HepG2 (cell line): Measurements from ENCODE around the gene GRB2. TPM values are rescaled to one million over a fixed set of nuclear protein-coding genes. Genes with fewer than 3 reads are reported as not detected.
A peak's percentile ranks its signal among the peaks of the same experiment; 100 is the strongest.

ENCODE experiments used
- CAMTA2 ChIP-seq: sonication (generic); formaldehyde crosslinking; IDR thresholded peaks from 2 replicates; pipeline ENCODE4 v1.4.0; 2020; ENCODE audit warnings: mild to moderate bottlenecking, missing genetic modification reagents, borderline replicate concordance
- CREBL2 ChIP-seq: sonication (generic); formaldehyde crosslinking; IDR thresholded peaks from 2 replicates; pipeline ENCODE4 v1.8.1; 2023; ENCODE audit warnings: missing genetic modification reagents, mild to moderate bottlenecking, borderline replicate concordance
- DNMT3B ChIP-seq: conservative IDR thresholded peaks from 2 replicates; pipeline ENCODE4 v1.6.1; 2016; ENCODE audit warnings: missing biosample characterization, control low read depth
- FOSL2 ChIP-seq: sonication (generic); formaldehyde crosslinking; IDR thresholded peaks from 2 replicates; pipeline ENCODE4 v1.4.0; 2020; ENCODE audit warnings: missing genetic modification reagents
- FOXK1 ChIP-seq: sonication (generic); formaldehyde crosslinking; IDR thresholded peaks from 2 replicates; pipeline ENCODE4 v1.4.0; 2020; ENCODE audit warnings: low read depth, missing genetic modification reagents, borderline replicate concordance
- HMG20A ChIP-seq: IDR thresholded peaks from 2 replicates; pipeline ENCODE4 v1.6.1; 2016; ENCODE audit warnings: borderline replicate concordance
- KDM1A ChIP-seq: IDR thresholded peaks from 2 replicates; pipeline ENCODE4 v1.6.1; 2016; ENCODE audit warnings: missing compliant biosample characterization
- LRRFIP1 ChIP-seq: sonication (generic); formaldehyde crosslinking; conservative IDR thresholded peaks from 2 replicates; pipeline ENCODE4 v1.4.0; 2020; ENCODE audit warnings: missing genetic modification reagents
- MAZ ChIP-seq, 2 experiments: sonication (generic) in 1 of 2; formaldehyde crosslinking in 1 of 2; IDR thresholded peaks; 2 replicates each; pipeline versions ENCODE4 v1.5.0 to v1.6.1; 2012 to 2020; ENCODE audit warnings: low read depth in 2 of 2, mild to moderate bottlenecking in 2 of 2, borderline replicate concordance in 1 of 2, improper control_type of control experiment in 1 of 2, low read length in 1 of 2, missing genetic modification reagents in 1 of 2, moderate library complexity in 1 of 2
- MED8 ChIP-seq: sonication (generic); formaldehyde crosslinking; IDR thresholded peaks from 2 replicates; pipeline ENCODE4 v1.8.1; 2023; ENCODE audit warnings: mild to moderate bottlenecking, missing genetic modification reagents; ENCODE audit not compliant: insufficient replicate concordance
- MYNN ChIP-seq: sonication (generic); formaldehyde crosslinking; IDR thresholded peaks from 2 replicates; pipeline ENCODE4 v1.4.0; 2020; ENCODE audit warnings: mild to moderate bottlenecking, low read depth, missing genetic modification reagents
- NCOR1 ChIP-seq: fragments of 200-600 bp; sonication (generic); IDR thresholded peaks from 2 replicates; pipeline ENCODE4 v1.7.0; 2017; ENCODE audit warnings: antibody characterized with exemption, low read length, borderline replicate concordance
- ZBTB8A ChIP-seq: sonication (generic); formaldehyde crosslinking; IDR thresholded peaks from 2 replicates; pipeline ENCODE4 v1.4.0; 2020; ENCODE audit warnings: mild to moderate bottlenecking, low read depth, missing genetic modification reagents, borderline replicate concordance
- ZNF331 ChIP-seq: sonication (generic); formaldehyde crosslinking; IDR thresholded peaks from 2 replicates; pipeline ENCODE4 v1.4.0; 2020; ENCODE audit warnings: missing genetic modification reagents
- ZNF343 ChIP-seq: sonication (generic); formaldehyde crosslinking; IDR thresholded peaks from 2 replicates; pipeline ENCODE4 v1.4.0; 2020; ENCODE audit warnings: mild to moderate bottlenecking, missing genetic modification reagents
- ZNF468 ChIP-seq: sonication (generic); formaldehyde crosslinking; IDR thresholded peaks from 2 replicates; pipeline ENCODE4 v1.8.0; 2022; ENCODE audit warnings: mild to moderate bottlenecking, moderate library complexity, missing genetic modification reagents
- ZNF567 ChIP-seq: sonication (generic); formaldehyde crosslinking; IDR thresholded peaks from 2 replicates; pipeline ENCODE4 v1.8.1; 2023; ENCODE audit warnings: mild to moderate bottlenecking, missing genetic modification reagents, borderline replicate concordance
- ZNF816 ChIP-seq: sonication (generic); formaldehyde crosslinking; IDR thresholded peaks from 2 replicates; pipeline ENCODE4 v1.8.0; 2022; ENCODE audit warnings: missing genetic modification reagents, mild to moderate bottlenecking, borderline replicate concordance
- ZSCAN21 ChIP-seq: sonication (generic); formaldehyde crosslinking; IDR thresholded peaks from 2 replicates; pipeline ENCODE4 v1.8.0; 2022; ENCODE audit warnings: mild to moderate bottlenecking, missing genetic modification reagents, moderate library complexity, borderline replicate concordance
- polyA plus RNA-seq, 8 experiments: library from polyadenylated mRNA; depleted of rRNA in 3 of 8; stranded (reverse) in 7 of 8; unstranded in 1 of 8; fragments of >200 nt; fragmentation: Illumina TruSeq in 4 of 8; extraction: Trizol in 4 of 8; gene quantifications; 2 replicates each; pipeline versions ENCODE4 v1.2.1 to v1.2.3, GENCODE V29; 2011 to 2016; ENCODE audit warnings: low read depth in 4 of 8, missing spikeins in 1 of 8, mixed read lengths in 1 of 8; ENCODE audit not compliant: insufficient read depth in 1 of 8
- total RNA-seq, 5 experiments: library from RNA; depleted of rRNA; stranded (reverse); fragments of >200 nt; fragmentation: Illumina TruSeq; extraction: Trizol; gene quantifications; 2 replicates each; pipeline ENCODE4 v1.2.3, GENCODE V29; 2016; ENCODE audit warnings: low read depth in 1 of 5
- TF ChIP-seq, protein P1 (sequence below): sonication (generic); formaldehyde crosslinking; IDR thresholded peaks from 2 replicates; pipeline ENCODE4 v1.4.0; 2020; ENCODE audit warnings: missing genetic modification reagents
- TF ChIP-seq, protein P2 (sequence below): sonication (generic); formaldehyde crosslinking; IDR thresholded peaks from 2 replicates; pipeline ENCODE4 v1.4.0; 2020; ENCODE audit warnings: missing genetic modification reagents
- TF ChIP-seq, protein P3 (sequence below): sonication (generic); formaldehyde crosslinking; IDR thresholded peaks from 2 replicates; pipeline ENCODE4 v1.5.0; 2020; ENCODE audit warnings: missing genetic modification reagents

GRB2 gene
- total and polyA plus RNA-seq, 2 of the 13 experiments (the other 11 are each of a cell fraction or from before 2014, with no cell fraction given), result 84.6 to 92.3 TPM

DNA sequence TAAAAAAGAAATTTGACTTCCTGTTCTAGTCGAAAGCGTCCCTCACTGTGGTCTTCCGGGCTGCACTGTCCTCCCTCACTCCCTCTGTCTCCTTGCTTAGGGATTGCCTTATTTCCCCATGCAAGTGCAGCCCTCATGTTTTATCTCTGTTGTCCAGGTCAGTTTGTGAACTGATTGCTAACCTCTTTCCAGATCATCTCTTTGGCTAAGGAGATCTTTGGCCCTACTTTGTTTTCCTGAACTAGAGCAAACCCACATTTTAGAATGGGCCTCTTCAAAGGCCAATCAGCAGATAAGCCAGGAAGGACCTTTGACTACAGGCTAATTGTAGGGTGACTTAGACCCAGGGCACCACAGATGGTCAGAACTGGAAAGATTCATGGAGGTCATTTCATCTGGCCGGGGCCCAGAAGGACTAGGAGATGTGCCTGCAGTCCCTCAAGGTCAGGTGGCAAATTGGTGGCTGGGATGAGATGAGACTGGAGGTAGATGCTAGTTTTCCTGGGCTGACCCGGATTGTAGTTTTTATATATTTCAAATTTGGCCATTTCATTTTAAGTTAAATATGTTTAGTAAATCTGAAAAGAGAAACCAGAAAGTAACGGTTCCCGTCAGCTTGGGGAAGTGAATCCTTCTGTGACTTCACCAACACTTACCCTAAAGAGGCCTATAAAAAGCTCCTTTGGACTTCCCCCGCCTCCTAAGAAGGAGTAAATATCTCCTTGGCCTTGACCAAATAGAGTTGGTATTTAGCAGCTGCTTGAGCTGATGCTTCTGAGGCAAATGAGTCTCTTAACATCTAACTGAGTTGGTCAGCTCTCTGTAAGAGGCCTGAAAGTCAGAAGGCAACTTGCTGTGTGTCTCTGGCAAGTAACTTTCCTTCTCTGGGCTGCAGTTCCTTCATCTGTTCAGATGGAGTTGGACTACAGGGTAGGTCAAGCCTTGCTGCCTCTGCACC is 110.0 kb downstream of the GRB2 start (continued):
- TF ChIP-seq, protein P1, sequence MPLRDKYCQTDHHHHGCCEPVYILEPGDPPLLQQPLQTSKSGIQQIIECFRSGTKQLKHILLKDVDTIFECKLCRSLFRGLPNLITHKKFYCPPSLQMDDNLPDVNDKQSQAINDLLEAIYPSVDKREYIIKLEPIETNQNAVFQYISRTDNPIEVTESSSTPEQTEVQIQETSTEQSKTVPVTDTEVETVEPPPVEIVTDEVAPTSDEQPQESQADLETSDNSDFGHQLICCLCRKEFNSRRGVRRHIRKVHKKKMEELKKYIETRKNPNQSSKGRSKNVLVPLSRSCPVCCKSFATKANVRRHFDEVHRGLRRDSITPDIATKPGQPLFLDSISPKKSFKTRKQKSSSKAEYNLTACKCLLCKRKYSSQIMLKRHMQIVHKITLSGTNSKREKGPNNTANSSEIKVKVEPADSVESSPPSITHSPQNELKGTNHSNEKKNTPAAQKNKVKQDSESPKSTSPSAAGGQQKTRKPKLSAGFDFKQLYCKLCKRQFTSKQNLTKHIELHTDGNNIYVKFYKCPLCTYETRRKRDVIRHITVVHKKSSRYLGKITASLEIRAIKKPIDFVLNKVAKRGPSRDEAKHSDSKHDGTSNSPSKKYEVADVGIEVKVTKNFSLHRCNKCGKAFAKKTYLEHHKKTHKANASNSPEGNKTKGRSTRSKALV (CRISPR knock-in tag), result peak; percentile 55; the same call in 1 of the 2 replicates
- TF ChIP-seq LRRFIP1 (CRISPR knock-in tag) (no peak), CREBL2 (CRISPR knock-in tag) (no peak), ZNF343 (CRISPR knock-in tag) (no peak), ZNF468 (CRISPR knock-in tag) (no peak), MED8 (no peak), CAMTA2 (CRISPR knock-in tag) (no peak), DNMT3B (CRISPR knock-in tag) (no peak), MAZ (IDR thresholded peaks at IDR 0.05; ENCODE audit: borderline replicate concordance, low read depth, low read length) (no peak), MAZ (CRISPR knock-in tag; IDR thresholded peaks at IDR 0.05; ENCODE audit: low read depth) (no peak; the same call in 1 of the 2 replicates), ZNF567 (0 out of 2 replicates have a peak, but pooled peaks have one; percentile 27), ZNF816 (CRISPR knock-in tag) (peak; percentile 75; the same call in 1 of the 2 replicates), HMG20A (CRISPR knock-in tag) (peak; percentile 88), KDM1A (CRISPR knock-in tag) (peak; percentile 55; the same call in 1 of the 2 replicates), ZBTB8A (CRISPR knock-in tag) (0 out of 2 replicates have a peak, but pooled peaks have one; percentile 67), ZNF331 (CRISPR knock-in tag) (peak; percentile 91), ZSCAN21 (CRISPR knock-in tag) (peak; percentile 42; the same call in 1 of the 2 replicates), FOSL2 (CRISPR knock-in tag) (peak; percentile 48), MYNN (CRISPR knock-in tag) (no peak), FOXK1 (CRISPR knock-in tag) (no peak), NCOR1 (peak; percentile 82)
- TF ChIP-seq, protein P2, sequence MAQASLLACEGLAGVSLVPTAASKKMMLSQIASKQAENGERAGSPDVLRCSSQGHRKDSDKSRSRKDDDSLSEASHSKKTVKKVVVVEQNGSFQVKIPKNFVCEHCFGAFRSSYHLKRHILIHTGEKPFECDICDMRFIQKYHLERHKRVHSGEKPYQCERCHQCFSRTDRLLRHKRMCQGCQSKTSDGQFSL (CRISPR knock-in tag), result no peak
- TF ChIP-seq, protein P3, sequence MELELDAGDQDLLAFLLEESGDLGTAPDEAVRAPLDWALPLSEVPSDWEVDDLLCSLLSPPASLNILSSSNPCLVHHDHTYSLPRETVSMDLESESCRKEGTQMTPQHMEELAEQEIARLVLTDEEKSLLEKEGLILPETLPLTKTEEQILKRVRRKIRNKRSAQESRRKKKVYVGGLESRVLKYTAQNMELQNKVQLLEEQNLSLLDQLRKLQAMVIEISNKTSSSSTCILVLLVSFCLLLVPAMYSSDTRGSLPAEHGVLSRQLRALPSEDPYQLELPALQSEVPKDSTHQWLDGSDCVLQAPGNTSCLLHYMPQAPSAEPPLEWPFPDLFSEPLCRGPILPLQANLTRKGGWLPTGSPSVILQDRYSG, result no peak
